ENCODE data around the gene PCSK7. TPM values are rescaled to one million over a fixed set of nuclear protein-coding genes. Genes with fewer than 3 reads are reported as not detected.
A peak's percentile ranks its signal among the peaks of the same experiment; 100 is the strongest.

PCSK7 gene
- total and polyA plus RNA-seq, 10 of the 15 experiments (the other 5 are each of a cell fraction or from before 2014, with no cell fraction given) = 5.5 to 81.5 (median 51.6) TPM

DNA sequence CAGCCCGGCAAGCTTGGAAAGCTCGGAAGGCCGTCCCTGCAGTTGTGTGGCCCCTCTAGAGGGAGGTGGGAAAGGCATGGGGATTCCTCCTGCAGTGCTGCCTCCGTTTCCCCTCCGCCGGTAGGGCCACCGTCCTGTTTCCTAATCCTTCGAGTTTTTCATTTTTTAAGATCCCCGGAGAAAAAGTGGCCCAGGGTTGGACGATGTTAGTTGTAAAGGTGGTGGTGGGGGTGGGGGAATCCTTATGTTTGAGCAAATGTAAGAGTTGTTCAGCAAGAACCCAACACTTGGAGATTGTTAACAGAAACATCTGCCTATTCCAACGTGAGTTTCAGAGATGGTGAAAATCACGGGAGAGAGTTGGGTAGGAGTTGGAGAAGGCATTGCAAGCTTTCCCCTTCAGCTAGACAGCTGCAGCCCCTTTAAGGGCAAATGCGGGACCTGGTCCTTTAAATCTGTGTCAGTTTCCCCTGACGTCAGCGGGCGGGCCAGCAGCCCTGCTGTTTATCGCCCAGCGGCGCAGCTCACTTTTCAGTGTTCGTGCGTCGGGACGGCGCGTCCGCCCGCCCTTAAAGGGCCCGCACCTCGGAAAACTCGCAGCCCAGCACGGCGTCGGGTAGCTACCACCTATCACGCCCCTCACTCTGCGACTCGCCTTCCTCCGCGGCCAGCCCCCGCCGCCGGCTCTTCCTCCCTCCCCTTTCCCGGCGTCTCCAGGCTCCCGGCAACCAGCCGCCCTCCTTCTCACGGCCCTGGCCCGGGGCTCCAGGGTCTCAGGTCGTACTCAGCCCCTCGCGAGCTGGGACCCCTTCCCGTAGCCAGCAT lies 53.5 kb downstream of the PCSK7 start, which contains the start of gene SIDT2 (continued):
- no peak for TF ChIP-seq ZNF207 (IDR thresholded peaks at IDR 0.05; ENCODE audit: borderline replicate concordance)
- TF ChIP-seq, protein P1, sequence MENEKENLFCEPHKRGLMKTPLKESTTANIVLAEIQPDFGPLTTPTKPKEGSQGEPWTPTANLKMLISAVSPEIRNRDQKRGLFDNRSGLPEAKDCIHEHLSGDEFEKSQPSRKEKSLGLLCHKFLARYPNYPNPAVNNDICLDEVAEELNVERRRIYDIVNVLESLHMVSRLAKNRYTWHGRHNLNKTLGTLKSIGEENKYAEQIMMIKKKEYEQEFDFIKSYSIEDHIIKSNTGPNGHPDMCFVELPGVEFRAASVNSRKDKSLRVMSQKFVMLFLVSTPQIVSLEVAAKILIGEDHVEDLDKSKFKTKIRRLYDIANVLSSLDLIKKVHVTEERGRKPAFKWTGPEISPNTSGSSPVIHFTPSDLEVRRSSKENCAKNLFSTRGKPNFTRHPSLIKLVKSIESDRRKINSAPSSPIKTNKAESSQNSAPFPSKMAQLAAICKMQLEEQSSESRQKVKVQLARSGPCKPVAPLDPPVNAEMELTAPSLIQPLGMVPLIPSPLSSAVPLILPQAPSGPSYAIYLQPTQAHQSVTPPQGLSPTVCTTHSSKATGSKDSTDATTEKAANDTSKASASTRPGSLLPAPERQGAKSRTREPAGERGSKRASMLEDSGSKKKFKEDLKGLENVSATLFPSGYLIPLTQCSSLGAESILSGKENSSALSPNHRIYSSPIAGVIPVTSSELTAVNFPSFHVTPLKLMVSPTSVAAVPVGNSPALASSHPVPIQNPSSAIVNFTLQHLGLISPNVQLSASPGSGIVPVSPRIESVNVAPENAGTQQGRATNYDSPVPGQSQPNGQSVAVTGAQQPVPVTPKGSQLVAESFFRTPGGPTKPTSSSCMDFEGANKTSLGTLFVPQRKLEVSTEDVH (IDR thresholded peaks at IDR 0.05; ENCODE audit: low read depth, partially characterized antibody) = no peak
- peak; percentile 84 for TF ChIP-seq NFYB (IDR thresholded peaks at IDR 0.05; ENCODE audit: insufficient read depth, low read depth, low read length)
- no peak for TF ChIP-seq GABPA (IDR thresholded peaks at IDR 0.05; ENCODE audit: low read depth)
- no peak for TF ChIP-seq ZZZ3 (IDR thresholded peaks at IDR 0.05; ENCODE audit: control insufficient read depth, insufficient read length, low read depth)
- peak in 1 of 2 experiments; percentile 4; a peak in 1 of 3 replicates for TF ChIP-seq EGR1 (IDR thresholded peaks at IDR 0.05; ENCODE audit: borderline replicate concordance in 1 of 2, low read depth in 2 of 2, low read length in 2 of 2)
- no peak for TF ChIP-seq SUPT20H (IDR thresholded peaks at IDR 0.05; ENCODE audit: borderline replicate concordance, control insufficient read depth, low read depth, low read length)
- peak; percentile 32; the same call in 1 of the 2 replicates for TF ChIP-seq POLR2AphosphoS2 (IDR thresholded peaks at IDR 0.05; ENCODE audit: low read depth, low read length)
- no peak for TF ChIP-seq SREBF2 (IDR thresholded peaks at IDR 0.05; ENCODE audit: low read length)
- TF ChIP-seq RAD51 (IDR thresholded peaks at IDR 0.05) = no peak
- TF ChIP-seq, protein P2, sequence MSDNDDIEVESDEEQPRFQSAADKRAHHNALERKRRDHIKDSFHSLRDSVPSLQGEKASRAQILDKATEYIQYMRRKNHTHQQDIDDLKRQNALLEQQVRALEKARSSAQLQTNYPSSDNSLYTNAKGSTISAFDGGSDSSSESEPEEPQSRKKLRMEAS (IDR thresholded peaks at IDR 0.05; ENCODE audit: low read depth, low read length) = peak; percentile 52; the same call in 1 of the 2 replicates
- TF ChIP-seq JUNB (IDR thresholded peaks at IDR 0.05) = no peak
- no peak for TF ChIP-seq NFIC (IDR thresholded peaks at IDR 0.05; ENCODE audit: low read depth, low read length)
- TF ChIP-seq SPI1 (IDR thresholded peaks at IDR 0.05; ENCODE audit: borderline replicate concordance, insufficient read depth, low read depth, low read length) = no peak
- no peak for TF ChIP-seq FOXM1 (IDR thresholded peaks at IDR 0.05; ENCODE audit: low read depth, low read length)
- TF ChIP-seq HDAC2 (IDR thresholded peaks at IDR 0.05) = no peak
- peak; percentile 55; the same call in 1 of the 2 replicates for TF ChIP-seq RFX5 (IDR thresholded peaks at IDR 0.05; ENCODE audit: low read depth, low read length)
- TF ChIP-seq ASH2L (IDR thresholded peaks at IDR 0.05; ENCODE audit: borderline replicate concordance, low read depth) = no peak
- peak; percentile 84 for TF ChIP-seq KLF5 (IDR thresholded peaks at IDR 0.05; ENCODE audit: partially characterized antibody)
- 0 out of 2 replicates have a peak, but pooled peaks have one; percentile 52 for TF ChIP-seq LARP7 (IDR thresholded peaks at IDR 0.05)
- no peak for TF ChIP-seq TCF7 (IDR thresholded peaks at IDR 0.05; ENCODE audit: borderline replicate concordance)
- TF ChIP-seq RBBP5 (conservative IDR thresholded peaks at IDR 0.05) = no peak
- no peak for TF ChIP-seq TCF3 (IDR thresholded peaks at IDR 0.05; ENCODE audit: borderline replicate concordance, insufficient read depth, low read depth, low read length)
- peak; percentile 5; the same call in 1 of the 2 replicates for TF ChIP-seq JUND (IDR thresholded peaks at IDR 0.05; ENCODE audit: low read depth, low read length)
- peak; percentile 66 for TF ChIP-seq TAF1 (IDR thresholded peaks at IDR 0.05; ENCODE audit: borderline replicate concordance, low read depth, low read length)
- TF ChIP-seq CHD2 (IDR thresholded peaks at IDR 0.05; ENCODE audit: borderline replicate concordance, low read depth, low read length) = no peak

All from GM12878 (cell line).